Activated CD8-positive, alpha-beta memory T cell treated with anti-CD3 and anti-CD28 coated beads for 1 hour (primary cell): ENCODE measurements around the gene PDE1A.

Experiments used
- DNase-seq, 2 donors: peaks; one replicate each; pipeline ENCODE4 v3.0.0-alpha.2; 2020; ENCODE audit warnings: low read depth in 1 of 2; ENCODE audit errors: extremely low read depth in 1 of 2

PDE1A gene

GRCh38 chr2:182426918-182427240 lies at the start of gene PDE1A:
Gene PDE1A, minus strand, starts transcription at chr2:182427036.
- no peak for DNase-seq

GRCh38 chr2:182473635-182474034 lies 46.8 kb upstream of the PDE1A start:
- DNase-seq: no peak

- DNase-seq: no peak
Measured at GRCh38 chr2:182463760-182464159, 36.9 kb upstream of the PDE1A start.

- no peak for DNase-seq
Measured at GRCh38 chr2:182456784-182457183, 29.9 kb upstream of the PDE1A start.

- DNase-seq: no peak
Measured at GRCh38 chr2:182452456-182452990, 25.7 kb upstream of the PDE1A start.

GRCh38 chr2:182448371-182448770 lies 21.5 kb upstream of the PDE1A start:
- no peak for DNase-seq

- no peak for DNase-seq
Measured at GRCh38 chr2:182447863-182448262, 21.0 kb upstream of the PDE1A start.

GRCh38 chr2:182447163-182447562 lies 20.3 kb upstream of the PDE1A start:
- no peak for DNase-seq

- no peak for DNase-seq
Measured at GRCh38 chr2:182446087-182446486, 19.3 kb upstream of the PDE1A start.

- no peak for DNase-seq
Measured at GRCh38 chr2:182445391-182445965, 18.6 kb upstream of the PDE1A start.

GRCh38 chr2:182444806-182445205 lies 18.0 kb upstream of the PDE1A start:
- DNase-seq: no peak

GRCh38 chr2:182444170-182444569 lies 17.3 kb upstream of the PDE1A start:
- DNase-seq: no peak

- no peak for DNase-seq
Measured at GRCh38 chr2:182436252-182436651, 9.4 kb upstream of the PDE1A start.

GRCh38 chr2:182435754-182436153 lies 8.9 kb upstream of the PDE1A start:
- DNase-seq: no peak

GRCh38 chr2:182432051-182432450 lies 5.2 kb upstream of the PDE1A start:
- no peak for DNase-seq

- no peak for DNase-seq
Measured at GRCh38 chr2:182428476-182428875, 1.6 kb upstream of the PDE1A start.

GRCh38 chr2:182426082-182426917 lies 536 bp downstream of the PDE1A start:
- no peak for DNase-seq

- DNase-seq: no peak
Measured at GRCh38 chr2:182422864-182423263, 4.0 kb downstream of the PDE1A start.

GRCh38 chr2:182420669-182421068 lies 6.2 kb downstream of the PDE1A start:
- no peak for DNase-seq

- no peak for DNase-seq
Measured at GRCh38 chr2:182416861-182417260, 10.0 kb downstream of the PDE1A start.

GRCh38 chr2:182416191-182416590 lies 10.6 kb downstream of the PDE1A start:
- DNase-seq: no peak

- no peak for DNase-seq
Measured at GRCh38 chr2:182415771-182416170, 11.1 kb downstream of the PDE1A start.
